ENCODE measurements around the gene FBL.
"Not testable (repeated sequence)": the region's sequence is repeated elsewhere in the genome, so short reads cannot be mapped to it uniquely, and the experiment has no call there.

The FBL gene

DNA sequence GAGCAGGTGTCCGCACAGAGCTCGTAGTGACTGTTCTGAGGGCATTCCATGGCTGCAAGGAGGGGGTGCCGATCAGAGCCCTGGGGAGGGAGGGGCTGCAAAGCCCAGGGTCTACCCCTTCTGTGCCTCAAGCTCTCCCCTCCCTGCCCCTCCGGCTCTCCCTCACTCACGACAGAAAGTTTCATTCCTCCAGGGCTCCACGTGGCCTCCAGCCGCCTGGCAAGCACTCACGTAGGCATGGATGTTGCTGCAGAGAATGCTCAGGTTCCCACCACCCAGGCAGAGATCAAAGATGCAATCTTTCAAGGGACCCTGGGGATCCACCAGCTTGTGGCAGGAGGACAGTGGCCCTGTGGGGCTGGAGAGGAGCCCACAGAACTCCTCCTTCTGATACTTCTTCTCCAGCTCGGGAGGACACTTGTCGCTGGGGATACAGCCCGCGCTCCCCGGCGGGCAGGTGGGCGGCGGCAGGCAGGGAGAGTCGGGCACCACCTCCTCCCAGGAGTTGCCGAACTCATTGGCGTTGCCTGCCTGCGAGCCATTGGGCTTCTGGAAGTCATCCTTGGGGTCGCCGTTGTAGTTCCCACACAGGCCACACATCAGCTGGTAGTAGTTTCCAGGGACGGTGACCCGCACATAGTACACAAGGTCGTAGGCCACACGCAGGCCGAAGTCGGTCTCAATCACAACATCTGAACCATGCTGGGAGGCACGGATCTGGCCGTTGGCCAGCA, 39.8 kb upstream of the FBL start:
- H3K4me1 ChIP-seq (ENCODE audit: control insufficient read depth in 1 of 2, insufficient read depth in 2 of 2, low read length in 2 of 2); H3K27me3 ChIP-seq (ENCODE audit: low read depth, low read length); H3K4me3 ChIP-seq (ENCODE audit: low read depth in 1 of 2, low read length in 2 of 2); H3K27ac ChIP-seq (ENCODE audit: low read length); H3K36me3 ChIP-seq (ENCODE audit: control insufficient read depth in 1 of 2, insufficient read depth in 2 of 2, low read length in 2 of 2); H3K9me3 ChIP-seq (ENCODE audit: control insufficient read depth in 1 of 2, low read length in 2 of 2): not testable (repeated sequence)

DNA sequence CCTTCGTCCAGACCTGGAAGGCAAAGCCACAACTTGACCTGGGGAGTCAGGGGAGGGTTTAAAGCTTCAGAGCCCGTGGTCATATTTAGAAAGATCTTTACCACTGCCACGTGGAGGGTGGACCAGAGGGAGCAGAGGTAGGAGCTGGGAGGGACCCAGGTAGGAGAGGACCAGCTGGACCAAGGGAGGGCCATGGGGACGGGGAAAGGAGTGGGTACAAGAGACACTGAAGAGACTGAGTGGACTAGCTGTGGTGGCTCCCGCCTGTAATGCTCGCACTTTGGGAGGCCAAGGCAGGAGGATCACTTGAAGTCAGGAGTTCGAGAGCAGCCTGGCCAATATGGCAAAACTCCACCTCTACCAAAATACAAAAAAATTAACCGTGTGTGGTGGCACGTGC, 38.5 kb upstream of the FBL start:
- not testable (repeated sequence) for H3K27ac ChIP-seq (ENCODE audit: low read length); H3K4me1 ChIP-seq (ENCODE audit: control insufficient read depth in 1 of 2, insufficient read depth in 2 of 2, low read length in 2 of 2); H3K9me3 ChIP-seq (ENCODE audit: control insufficient read depth in 1 of 2, low read length in 2 of 2); H3K27me3 ChIP-seq (ENCODE audit: low read depth, low read length); H3K4me3 ChIP-seq (ENCODE audit: low read depth in 1 of 2, low read length in 2 of 2); H3K36me3 ChIP-seq (ENCODE audit: control insufficient read depth in 1 of 2, insufficient read depth in 2 of 2, low read length in 2 of 2)

DNA sequence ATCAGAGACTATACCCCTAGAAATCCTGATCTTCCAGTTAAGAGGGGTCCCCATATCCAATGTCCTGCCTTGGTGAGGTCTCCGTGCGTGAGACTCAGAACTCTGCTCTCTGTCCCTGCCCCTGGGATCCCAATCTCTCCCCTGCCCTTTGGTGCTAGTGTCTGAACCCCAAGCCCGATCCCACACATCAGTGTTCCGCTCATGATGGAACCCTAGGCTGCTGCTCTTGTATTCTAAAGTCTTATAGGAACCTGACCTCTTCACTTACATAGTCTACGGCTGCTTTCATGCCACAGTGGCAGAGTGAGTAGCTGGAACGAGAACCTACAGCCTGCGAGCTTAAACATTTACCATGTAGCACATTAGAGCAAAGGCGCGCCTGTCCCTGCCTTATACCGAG, 36.5 kb upstream of the FBL start:
- H3K4me3 ChIP-seq (ENCODE audit: low read depth in 1 of 2, low read length in 2 of 2); H3K27me3 ChIP-seq (ENCODE audit: low read depth, low read length); H3K36me3 ChIP-seq (ENCODE audit: control insufficient read depth in 1 of 2, insufficient read depth in 2 of 2, low read length in 2 of 2); H3K9me3 ChIP-seq (ENCODE audit: control insufficient read depth in 1 of 2, low read length in 2 of 2); H3K27ac ChIP-seq (ENCODE audit: low read length); H3K4me1 ChIP-seq (ENCODE audit: control insufficient read depth in 1 of 2, insufficient read depth in 2 of 2, low read length in 2 of 2): not testable (repeated sequence)

DNA sequence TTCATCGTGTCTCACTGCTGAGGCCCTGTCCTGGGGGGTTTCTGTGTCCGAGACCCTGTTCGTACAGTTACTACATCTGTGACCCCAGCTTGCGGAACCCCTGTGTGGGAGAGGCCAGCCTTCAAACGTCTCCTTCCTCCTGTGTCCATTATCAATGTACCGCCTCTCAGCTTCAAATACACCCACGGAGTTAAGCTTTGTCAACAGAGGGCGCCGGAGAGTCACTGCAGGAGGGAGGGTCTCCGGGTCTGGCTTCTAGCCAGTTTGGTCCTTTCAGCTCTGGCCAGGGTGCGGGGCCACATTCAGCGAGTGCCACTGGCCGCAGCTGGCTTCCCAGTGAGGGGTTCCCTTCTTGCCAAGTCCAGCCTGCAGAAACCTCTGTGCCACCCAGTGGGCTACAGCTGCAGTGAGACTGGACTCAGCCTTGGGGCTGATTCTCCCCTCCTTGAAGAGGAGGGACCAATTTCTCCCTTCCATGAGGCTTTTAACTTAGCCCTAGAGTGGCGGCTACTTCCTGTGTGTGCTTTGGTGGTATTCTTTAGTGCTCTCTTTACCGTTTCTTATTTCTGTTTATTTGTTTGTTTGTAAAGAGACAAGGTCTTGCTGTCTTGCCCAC, 35.4 kb upstream of the FBL start:
- H3K4me1 ChIP-seq (ENCODE audit: control insufficient read depth in 1 of 2, insufficient read depth in 2 of 2, low read length in 2 of 2); H3K36me3 ChIP-seq (ENCODE audit: control insufficient read depth in 1 of 2, insufficient read depth in 2 of 2, low read length in 2 of 2); H3K4me3 ChIP-seq (ENCODE audit: low read depth in 1 of 2, low read length in 2 of 2); H3K9me3 ChIP-seq (ENCODE audit: control insufficient read depth in 1 of 2, low read length in 2 of 2); H3K27me3 ChIP-seq (ENCODE audit: low read depth, low read length); H3K27ac ChIP-seq (ENCODE audit: low read length): not testable (repeated sequence)

DNA sequence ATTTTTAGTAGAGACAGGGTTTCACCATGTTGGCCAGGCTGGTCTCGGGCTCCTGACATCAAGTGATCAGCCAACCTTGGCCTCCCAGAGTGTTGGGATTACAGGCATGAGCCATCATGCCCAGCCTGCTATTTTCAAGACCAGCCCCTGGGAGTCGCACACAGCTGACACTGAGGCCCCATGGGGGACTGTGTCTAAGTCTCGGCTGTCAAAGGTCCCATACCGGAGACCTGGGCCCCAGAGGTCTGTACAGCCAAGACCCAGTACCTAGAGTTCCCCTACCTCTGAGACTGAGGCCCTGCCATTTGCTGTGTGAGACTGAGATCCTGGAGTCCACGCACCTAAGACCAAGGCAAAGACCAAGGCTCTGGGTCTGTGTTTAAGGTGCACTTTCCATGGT, 34.1 kb upstream of the FBL start:
- H3K36me3 ChIP-seq (ENCODE audit: control insufficient read depth in 1 of 2, insufficient read depth in 2 of 2, low read length in 2 of 2); H3K27ac ChIP-seq (ENCODE audit: low read length); H3K4me1 ChIP-seq (ENCODE audit: control insufficient read depth in 1 of 2, insufficient read depth in 2 of 2, low read length in 2 of 2); H3K9me3 ChIP-seq (ENCODE audit: control insufficient read depth in 1 of 2, low read length in 2 of 2); H3K27me3 ChIP-seq (ENCODE audit: low read depth, low read length); H3K4me3 ChIP-seq (ENCODE audit: low read depth in 1 of 2, low read length in 2 of 2): not testable (repeated sequence)

DNA sequence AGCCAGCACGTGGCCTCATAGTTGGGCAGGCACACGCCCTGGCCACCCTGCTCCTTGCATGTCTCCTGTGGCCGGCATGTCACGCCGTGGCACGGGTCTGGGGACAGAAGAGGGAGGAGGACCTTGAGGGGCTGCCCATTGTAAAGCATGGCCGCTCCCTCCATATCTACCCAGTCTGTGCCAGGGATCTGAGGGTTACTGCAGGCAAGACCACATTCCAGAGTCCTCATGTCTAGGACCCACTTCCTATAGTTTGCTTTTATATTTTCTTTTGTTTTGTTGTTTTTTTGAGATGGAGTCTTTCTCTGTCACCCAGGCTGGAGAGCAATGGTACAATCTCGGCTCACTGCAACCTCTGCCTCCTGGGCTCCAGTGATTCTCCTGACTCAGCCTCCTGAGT, 33.6 kb upstream of the FBL start:
- H3K27ac ChIP-seq (ENCODE audit: low read length); H3K9me3 ChIP-seq (ENCODE audit: control insufficient read depth in 1 of 2, low read length in 2 of 2); H3K36me3 ChIP-seq (ENCODE audit: control insufficient read depth in 1 of 2, insufficient read depth in 2 of 2, low read length in 2 of 2); H3K27me3 ChIP-seq (ENCODE audit: low read depth, low read length); H3K4me1 ChIP-seq (ENCODE audit: control insufficient read depth in 1 of 2, insufficient read depth in 2 of 2, low read length in 2 of 2); H3K4me3 ChIP-seq (ENCODE audit: low read depth in 1 of 2, low read length in 2 of 2): not testable (repeated sequence)

DNA sequence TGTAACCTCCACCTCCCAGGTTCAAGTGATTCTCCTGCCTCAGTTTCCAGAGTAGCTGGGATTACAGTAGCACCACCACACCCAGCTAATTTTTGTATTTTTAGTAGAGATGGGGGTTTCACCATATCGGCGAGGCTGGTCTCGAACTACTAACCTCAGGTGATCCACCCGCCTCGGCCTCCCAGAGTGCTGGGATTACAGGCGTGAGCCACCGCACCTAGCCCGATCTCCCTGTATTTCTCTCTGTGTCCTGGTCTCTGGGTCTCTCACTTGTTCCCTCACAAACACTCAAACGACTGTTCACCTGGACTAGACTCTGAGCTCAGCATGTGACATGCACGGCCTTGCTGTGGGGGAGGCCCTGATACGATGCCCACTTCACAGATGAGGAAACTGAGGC, 32.7 kb upstream of the FBL start:
- H3K36me3 ChIP-seq (ENCODE audit: control insufficient read depth in 1 of 2, insufficient read depth in 2 of 2, low read length in 2 of 2); H3K4me3 ChIP-seq (ENCODE audit: low read depth in 1 of 2, low read length in 2 of 2); H3K9me3 ChIP-seq (ENCODE audit: control insufficient read depth in 1 of 2, low read length in 2 of 2); H3K27me3 ChIP-seq (ENCODE audit: low read depth, low read length); H3K4me1 ChIP-seq (ENCODE audit: control insufficient read depth in 1 of 2, insufficient read depth in 2 of 2, low read length in 2 of 2); H3K27ac ChIP-seq (ENCODE audit: low read length): not testable (repeated sequence)

DNA sequence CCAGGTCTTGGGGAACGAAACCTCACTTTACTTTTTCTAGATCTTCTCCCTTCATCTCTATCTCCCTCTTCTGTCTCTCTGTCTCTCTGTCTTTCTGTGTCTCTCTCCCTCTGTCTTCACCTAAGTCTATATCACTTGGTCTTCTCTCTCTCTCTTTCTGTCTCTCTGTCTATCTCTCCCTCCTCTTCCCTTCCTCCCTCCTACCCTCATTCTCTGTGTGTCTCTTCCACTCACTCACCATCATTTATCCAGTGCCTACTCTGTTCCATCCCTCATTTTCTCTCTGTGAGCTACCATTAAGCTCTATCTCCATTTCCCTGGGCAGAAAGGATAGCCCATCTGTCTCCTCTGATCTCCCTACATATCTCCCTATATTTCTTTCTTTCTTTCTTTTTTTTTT, 32.2 kb upstream of the FBL start:
- H3K36me3 ChIP-seq (ENCODE audit: control insufficient read depth in 1 of 2, insufficient read depth in 2 of 2, low read length in 2 of 2), result no peaks in the 10 kb centered on the region
- no peaks in the 10 kb centered on the region for H3K9me3 ChIP-seq (ENCODE audit: control insufficient read depth in 1 of 2, low read length in 2 of 2)
- no peaks in the 10 kb centered on the region for H3K4me1 ChIP-seq (ENCODE audit: control insufficient read depth in 1 of 2, insufficient read depth in 2 of 2, low read length in 2 of 2)
- H3K27ac ChIP-seq (ENCODE audit: low read length), result no peak overlapping the region
- no peaks in the 10 kb centered on the region for H3K27me3 ChIP-seq (ENCODE audit: low read depth, low read length)
- H3K4me3 ChIP-seq (ENCODE audit: low read depth in 1 of 2, low read length in 2 of 2), result no peak overlapping the region

DNA sequence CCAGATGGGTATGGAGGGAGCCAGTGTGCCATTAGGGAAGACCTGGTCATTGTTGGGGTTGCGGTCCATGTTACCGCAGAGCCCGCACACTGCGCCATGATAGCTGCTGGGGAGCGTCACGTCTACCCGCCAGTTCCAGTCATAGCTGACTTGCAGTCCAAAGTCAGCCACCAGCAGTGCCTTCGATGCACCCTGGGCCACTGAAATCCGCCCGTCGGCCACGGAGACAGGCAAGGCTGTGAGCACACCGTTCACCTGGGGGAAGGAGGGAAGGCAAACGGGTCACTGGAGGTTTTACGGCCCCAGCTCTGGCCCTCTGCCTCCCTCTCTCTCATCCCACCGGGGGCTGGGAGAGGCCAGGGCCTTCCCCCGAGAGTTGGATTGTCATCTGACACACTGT, 31.8 kb upstream of the FBL start:
- not testable (repeated sequence) for H3K9me3 ChIP-seq (ENCODE audit: control insufficient read depth in 1 of 2, low read length in 2 of 2); H3K4me3 ChIP-seq (ENCODE audit: low read depth in 1 of 2, low read length in 2 of 2); H3K27me3 ChIP-seq (ENCODE audit: low read depth, low read length); H3K36me3 ChIP-seq (ENCODE audit: control insufficient read depth in 1 of 2, insufficient read depth in 2 of 2, low read length in 2 of 2); H3K4me1 ChIP-seq (ENCODE audit: control insufficient read depth in 1 of 2, insufficient read depth in 2 of 2, low read length in 2 of 2); H3K27ac ChIP-seq (ENCODE audit: low read length)

DNA sequence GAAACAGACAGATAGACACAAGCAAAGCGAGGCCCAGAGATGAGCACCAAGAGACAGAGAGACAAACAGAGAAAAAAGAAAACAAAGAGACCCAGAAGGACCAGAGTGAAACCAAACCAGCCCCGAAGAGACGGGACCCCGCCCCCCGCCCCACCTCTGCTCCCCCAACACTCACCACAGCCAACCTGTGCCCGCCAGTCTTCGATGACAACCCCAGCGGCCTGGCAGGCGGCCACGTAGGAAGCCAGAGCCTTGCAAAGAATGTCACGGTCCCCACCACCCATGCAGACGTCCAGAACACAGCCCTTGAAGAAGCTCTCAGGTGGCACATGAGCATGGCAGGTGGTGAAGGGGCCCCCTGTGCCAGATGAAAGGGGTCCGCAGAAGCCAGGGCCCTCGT, 31.3 kb upstream of the FBL start:
- not testable (repeated sequence) for H3K36me3 ChIP-seq (ENCODE audit: control insufficient read depth in 1 of 2, insufficient read depth in 2 of 2, low read length in 2 of 2); H3K27ac ChIP-seq (ENCODE audit: low read length); H3K27me3 ChIP-seq (ENCODE audit: low read depth, low read length)

DNA sequence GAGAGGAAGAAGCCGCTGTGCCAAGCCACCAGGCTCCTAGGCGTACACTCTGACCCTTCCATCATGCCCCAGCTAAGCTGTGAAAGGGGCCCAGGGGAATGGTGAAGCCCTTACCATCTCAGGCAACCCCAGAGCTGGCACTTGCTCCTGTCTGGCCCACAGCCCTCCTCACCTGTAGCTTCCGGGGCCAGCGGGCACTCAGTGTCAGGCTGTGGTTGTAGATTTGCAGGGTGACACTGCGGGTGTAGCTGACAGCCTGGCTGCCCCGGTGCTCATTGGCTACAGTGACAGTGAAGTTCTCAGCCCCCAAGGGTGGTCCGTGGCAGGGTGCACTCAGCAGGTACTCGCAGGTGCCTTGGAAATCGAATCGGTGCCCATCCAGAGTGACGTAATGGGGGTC, 30.3 kb upstream of the FBL start:
- H3K27ac ChIP-seq (ENCODE audit: low read length); H3K4me1 ChIP-seq (ENCODE audit: control insufficient read depth in 1 of 2, insufficient read depth in 2 of 2, low read length in 2 of 2); H3K36me3 ChIP-seq (ENCODE audit: control insufficient read depth in 1 of 2, insufficient read depth in 2 of 2, low read length in 2 of 2); H3K4me3 ChIP-seq (ENCODE audit: low read depth in 1 of 2, low read length in 2 of 2); H3K9me3 ChIP-seq (ENCODE audit: control insufficient read depth in 1 of 2, low read length in 2 of 2); H3K27me3 ChIP-seq (ENCODE audit: low read depth, low read length): not testable (repeated sequence)

More for the DNA sequence above, 31.3 kb upstream of the FBL start:
- not testable (repeated sequence) for H3K4me3 ChIP-seq (ENCODE audit: low read depth in 1 of 2, low read length in 2 of 2); H3K9me3 ChIP-seq (ENCODE audit: control insufficient read depth in 1 of 2, low read length in 2 of 2); H3K4me1 ChIP-seq (ENCODE audit: control insufficient read depth in 1 of 2, insufficient read depth in 2 of 2, low read length in 2 of 2)

DNA sequence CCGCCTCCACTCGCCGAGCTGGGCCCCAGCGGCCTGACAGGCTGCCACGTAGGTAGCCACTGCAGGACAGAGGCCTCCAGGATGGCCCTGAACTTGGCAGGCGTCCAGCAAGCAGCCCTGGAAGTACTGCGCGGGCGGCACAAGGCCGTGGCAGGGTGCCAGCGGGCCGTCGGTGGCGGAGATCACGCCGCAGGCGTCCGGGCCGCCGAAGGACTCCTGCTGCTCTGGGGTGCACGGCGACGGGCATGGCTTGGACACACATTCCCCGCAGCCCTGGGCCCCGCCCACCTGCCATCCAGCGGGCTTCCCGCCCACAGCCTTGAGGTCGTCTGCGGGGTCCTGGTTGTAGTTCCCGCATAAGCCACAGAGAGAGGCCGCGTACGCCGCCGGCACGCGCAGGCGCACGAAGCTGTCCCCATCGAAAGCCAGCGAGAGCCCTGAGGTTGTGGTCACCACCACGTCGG, 29.3 kb upstream of the FBL start:
- H3K27me3 ChIP-seq (ENCODE audit: low read depth, low read length); H3K9me3 ChIP-seq (ENCODE audit: control insufficient read depth in 1 of 2, low read length in 2 of 2); H3K36me3 ChIP-seq (ENCODE audit: control insufficient read depth in 1 of 2, insufficient read depth in 2 of 2, low read length in 2 of 2); H3K4me1 ChIP-seq (ENCODE audit: control insufficient read depth in 1 of 2, insufficient read depth in 2 of 2, low read length in 2 of 2); H3K27ac ChIP-seq (ENCODE audit: low read length); H3K4me3 ChIP-seq (ENCODE audit: low read depth in 1 of 2, low read length in 2 of 2): not testable (repeated sequence)

All from muscle layer of duodenum (tissue), 2 donors.